ENCODE measurements around the gene RGS18.

Gene RGS18

DNA sequence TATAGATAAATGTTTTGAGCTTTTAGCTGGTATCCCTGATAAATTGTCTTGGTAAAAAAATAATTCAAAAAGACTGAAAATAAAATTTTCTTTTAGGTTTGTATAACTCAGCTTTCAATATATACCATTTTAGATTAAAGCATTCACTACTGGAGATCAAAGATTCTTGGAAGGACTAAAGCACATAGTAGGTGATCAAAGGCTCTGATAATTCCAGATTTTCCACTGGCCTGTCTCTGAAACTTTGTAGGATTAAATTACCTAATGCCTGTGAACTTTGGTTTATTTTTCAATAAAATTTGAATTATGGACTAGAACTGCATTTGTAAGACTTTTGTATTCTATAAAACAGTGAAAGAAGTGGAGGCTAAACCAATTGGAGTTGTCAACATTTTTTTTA lies 1.2 kb upstream of the RGS18 start:
- POLR2A ChIA-PET: no interaction called here
- TF ChIP-seq ZNF248 (tag by site-specific recombination; IDR thresholded peaks at IDR 0.05) (no peak), ZNF514 (tag by site-specific recombination; IDR thresholded peaks at IDR 0.05) (no peak), ZNF214 (tag by site-specific recombination; IDR thresholded peaks at IDR 0.05; ENCODE audit: borderline replicate concordance) (no peak), ZNF501 (tag by site-specific recombination; IDR thresholded peaks at IDR 0.05) (no peak), MZF1 (tag by site-specific recombination; IDR thresholded peaks at IDR 0.05; ENCODE audit: borderline replicate concordance) (no peak), ZIC2 (tag by site-specific recombination; IDR thresholded peaks at IDR 0.05) (no peak), ZNF707 (tag by site-specific recombination; IDR thresholded peaks at IDR 0.05) (no peak), SP2 (tag by site-specific recombination; IDR thresholded peaks at IDR 0.05) (no peak), ZNF19 (tag by site-specific recombination; IDR thresholded peaks at IDR 0.05; ENCODE audit: low read depth) (no peak), ZNF114 (tag by site-specific recombination; IDR thresholded peaks at IDR 0.05) (no peak), ZNF513 (tag by site-specific recombination; IDR thresholded peaks at IDR 0.05) (no peak), KLF16 (tag by site-specific recombination; IDR thresholded peaks at IDR 0.05) (no peak), KLF10 (tag by site-specific recombination; IDR thresholded peaks at IDR 0.05) (no peak)
- TF ChIP-seq, protein P1, sequence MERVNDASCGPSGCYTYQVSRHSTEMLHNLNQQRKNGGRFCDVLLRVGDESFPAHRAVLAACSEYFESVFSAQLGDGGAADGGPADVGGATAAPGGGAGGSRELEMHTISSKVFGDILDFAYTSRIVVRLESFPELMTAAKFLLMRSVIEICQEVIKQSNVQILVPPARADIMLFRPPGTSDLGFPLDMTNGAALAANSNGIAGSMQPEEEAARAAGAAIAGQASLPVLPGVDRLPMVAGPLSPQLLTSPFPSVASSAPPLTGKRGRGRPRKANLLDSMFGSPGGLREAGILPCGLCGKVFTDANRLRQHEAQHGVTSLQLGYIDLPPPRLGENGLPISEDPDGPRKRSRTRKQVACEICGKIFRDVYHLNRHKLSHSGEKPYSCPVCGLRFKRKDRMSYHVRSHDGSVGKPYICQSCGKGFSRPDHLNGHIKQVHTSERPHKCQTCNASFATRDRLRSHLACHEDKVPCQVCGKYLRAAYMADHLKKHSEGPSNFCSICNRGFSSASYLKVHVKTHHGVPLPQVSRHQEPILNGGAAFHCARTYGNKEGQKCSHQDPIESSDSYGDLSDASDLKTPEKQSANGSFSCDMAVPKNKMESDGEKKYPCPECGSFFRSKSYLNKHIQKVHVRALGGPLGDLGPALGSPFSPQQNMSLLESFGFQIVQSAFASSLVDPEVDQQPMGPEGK (tag by site-specific recombination; IDR thresholded peaks at IDR 0.05): no peak
- Histone ChIP-seq H3K9me3 (ENCODE audit: control insufficient read depth, insufficient read depth, low read depth, low read length) (no peaks in the 10 kb centered on the region), H3K4me3 (ENCODE audit: low read depth, low read length) (no peak overlapping the region), H3K36me3 (ENCODE audit: control insufficient read depth in 2 of 2, insufficient read depth in 1 of 2, low read length in 2 of 2) (no peaks in the 10 kb centered on the region), H3K4me1 (ENCODE audit: control insufficient read depth, insufficient read depth, low read length) (no peaks in the 10 kb centered on the region), H3K27ac (ENCODE audit: extremely low read depth, low read depth, low read length) (no peak overlapping the region)
- CTCF ChIA-PET: no interaction called here

DNA sequence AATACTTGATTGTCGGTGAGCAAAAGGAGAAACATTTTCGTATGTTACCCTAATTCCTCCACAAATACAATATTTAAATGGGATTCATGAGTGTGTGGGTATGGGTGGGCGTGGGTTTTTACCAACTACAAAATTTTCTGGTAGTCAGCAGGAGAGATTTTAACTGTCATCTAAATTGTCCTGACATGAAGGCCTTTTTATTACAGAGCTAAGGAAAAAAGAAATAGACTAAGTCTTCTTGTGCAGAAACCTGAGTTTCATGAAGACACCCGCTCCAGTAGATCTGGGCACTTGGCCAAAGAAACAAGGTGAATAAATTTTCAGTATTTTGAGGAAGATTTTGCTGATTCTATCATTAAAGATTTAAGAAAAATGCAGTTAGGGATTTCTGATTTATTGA lies 752 bp downstream of the RGS18 start:
- ChIA-PET CTCF (no interaction called here), POLR2A (no interaction called here)
- Histone ChIP-seq H3K4me1 (ENCODE audit: control insufficient read depth, insufficient read depth, low read length) (no peaks in the 10 kb centered on the region), H3K4me3 (ENCODE audit: low read depth, low read length) (no peak overlapping the region), H3K36me3 (ENCODE audit: control insufficient read depth in 2 of 2, insufficient read depth in 1 of 2, low read length in 2 of 2) (no peaks in the 10 kb centered on the region), H3K9me3 (ENCODE audit: control insufficient read depth, insufficient read depth, low read depth, low read length) (no peaks in the 10 kb centered on the region), H3K27ac (ENCODE audit: extremely low read depth, low read depth, low read length) (no peak overlapping the region)
- TF ChIP-seq BCL11B (tag by site-specific recombination; IDR thresholded peaks at IDR 0.05; ENCODE audit: low read depth) (no peak), IKZF3 (tag by site-specific recombination; IDR thresholded peaks at IDR 0.05) (no peak), ZNF169 (tag by site-specific recombination; IDR thresholded peaks at IDR 0.05) (no peak), YY2 (tag by site-specific recombination; IDR thresholded peaks at IDR 0.05) (no peak), ZNF292 (tag by site-specific recombination; IDR thresholded peaks at IDR 0.05; ENCODE audit: borderline replicate concordance, low read depth) (no peak), ZBTB17 (tag by site-specific recombination; IDR thresholded peaks at IDR 0.05) (no peak), KLF7 (tag by site-specific recombination; IDR thresholded peaks at IDR 0.05; ENCODE audit: borderline replicate concordance) (no peak), GLI4 (tag by site-specific recombination; IDR thresholded peaks at IDR 0.05) (no peak), ZBTB44 (tag by site-specific recombination; IDR thresholded peaks at IDR 0.05) (no peak)
- TF ChIP-seq, protein P2, sequence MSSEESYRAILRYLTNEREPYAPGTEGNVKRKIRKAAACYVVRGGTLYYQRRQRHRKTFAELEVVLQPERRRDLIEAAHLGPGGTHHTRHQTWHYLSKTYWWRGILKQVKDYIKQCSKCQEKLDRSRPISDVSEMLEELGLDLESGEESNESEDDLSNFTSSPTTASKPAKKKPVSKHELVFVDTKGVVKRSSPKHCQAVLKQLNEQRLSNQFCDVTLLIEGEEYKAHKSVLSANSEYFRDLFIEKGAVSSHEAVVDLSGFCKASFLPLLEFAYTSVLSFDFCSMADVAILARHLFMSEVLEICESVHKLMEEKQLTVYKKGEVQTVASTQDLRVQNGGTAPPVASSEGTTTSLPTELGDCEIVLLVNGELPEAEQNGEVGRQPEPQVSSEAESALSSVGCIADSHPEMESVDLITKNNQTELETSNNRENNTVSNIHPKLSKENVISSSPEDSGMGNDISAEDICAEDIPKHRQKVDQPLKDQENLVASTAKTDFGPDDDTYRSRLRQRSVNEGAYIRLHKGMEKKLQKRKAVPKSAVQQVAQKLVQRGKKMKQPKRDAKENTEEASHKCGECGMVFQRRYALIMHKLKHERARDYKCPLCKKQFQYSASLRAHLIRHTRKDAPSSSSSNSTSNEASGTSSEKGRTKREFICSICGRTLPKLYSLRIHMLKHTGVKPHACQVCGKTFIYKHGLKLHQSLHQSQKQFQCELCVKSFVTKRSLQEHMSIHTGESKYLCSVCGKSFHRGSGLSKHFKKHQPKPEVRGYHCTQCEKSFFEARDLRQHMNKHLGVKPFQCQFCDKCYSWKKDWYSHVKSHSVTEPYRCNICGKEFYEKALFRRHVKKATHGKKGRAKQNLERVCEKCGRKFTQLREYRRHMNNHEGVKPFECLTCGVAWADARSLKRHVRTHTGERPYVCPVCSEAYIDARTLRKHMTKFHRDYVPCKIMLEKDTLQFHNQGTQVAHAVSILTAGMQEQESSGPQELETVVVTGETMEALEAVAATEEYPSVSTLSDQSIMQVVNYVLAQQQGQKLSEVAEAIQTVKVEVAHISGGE (tag by site-specific recombination; conservative IDR thresholded peaks at IDR 0.05; ENCODE audit: low read depth): no peak
- TF ChIP-seq, protein P3, sequence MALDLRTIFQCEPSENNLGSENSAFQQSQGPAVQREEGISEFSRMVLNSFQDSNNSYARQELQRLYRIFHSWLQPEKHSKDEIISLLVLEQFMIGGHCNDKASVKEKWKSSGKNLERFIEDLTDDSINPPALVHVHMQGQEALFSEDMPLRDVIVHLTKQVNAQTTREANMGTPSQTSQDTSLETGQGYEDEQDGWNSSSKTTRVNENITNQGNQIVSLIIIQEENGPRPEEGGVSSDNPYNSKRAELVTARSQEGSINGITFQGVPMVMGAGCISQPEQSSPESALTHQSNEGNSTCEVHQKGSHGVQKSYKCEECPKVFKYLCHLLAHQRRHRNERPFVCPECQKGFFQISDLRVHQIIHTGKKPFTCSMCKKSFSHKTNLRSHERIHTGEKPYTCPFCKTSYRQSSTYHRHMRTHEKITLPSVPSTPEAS (tag by site-specific recombination; IDR thresholded peaks at IDR 0.05): no peak
